Skin epidermis (tissue), 12 donors: ENCODE data around the gene SPEM2.
A peak's percentile ranks its signal among the peaks of the same experiment; 100 is the strongest.
"Not testable (repeated sequence)": the region's sequence is repeated elsewhere in the genome, so short reads cannot be mapped to it uniquely, and the experiment has no call there.

Experiments
- H3K27ac ChIP-seq, 21 experiments: fragments of 200-600 bp; sonication (generic) in 11 of 21; one replicate each; pipeline ENCODE4 v1.5.0; 2020; ENCODE audit warnings: mild to moderate bottlenecking in 3 of 21, inconsistent platforms in 2 of 21, moderate library complexity in 2 of 21
- H3K4me3 ChIP-seq, 7 experiments: fragments of 200-600 bp; sonication (generic) in 2 of 7; one replicate each; pipeline ENCODE4 v1.5.0; 2020; ENCODE audit warnings: inconsistent platforms in 2 of 7, mild to moderate bottlenecking in 2 of 7, moderate library complexity in 1 of 7

The SPEM2 gene

GRCh38 chr17:7465597-7466275, 40.3 kb downstream of the SPEM2 start:
- Histone ChIP-seq H3K4me3 (no peak overlapping the region), H3K27ac (peak overlapping the region in 3 of 21 experiments; percentile 41 to 64 (median 56))

GRCh38 chr17:7466318-7466638, 40.9 kb downstream of the SPEM2 start:
- Histone ChIP-seq H3K4me3 (no peak overlapping the region), H3K27ac (peak overlapping the region in 8 of 21 experiments; percentile 2 to 64 (median 32))

DNA sequence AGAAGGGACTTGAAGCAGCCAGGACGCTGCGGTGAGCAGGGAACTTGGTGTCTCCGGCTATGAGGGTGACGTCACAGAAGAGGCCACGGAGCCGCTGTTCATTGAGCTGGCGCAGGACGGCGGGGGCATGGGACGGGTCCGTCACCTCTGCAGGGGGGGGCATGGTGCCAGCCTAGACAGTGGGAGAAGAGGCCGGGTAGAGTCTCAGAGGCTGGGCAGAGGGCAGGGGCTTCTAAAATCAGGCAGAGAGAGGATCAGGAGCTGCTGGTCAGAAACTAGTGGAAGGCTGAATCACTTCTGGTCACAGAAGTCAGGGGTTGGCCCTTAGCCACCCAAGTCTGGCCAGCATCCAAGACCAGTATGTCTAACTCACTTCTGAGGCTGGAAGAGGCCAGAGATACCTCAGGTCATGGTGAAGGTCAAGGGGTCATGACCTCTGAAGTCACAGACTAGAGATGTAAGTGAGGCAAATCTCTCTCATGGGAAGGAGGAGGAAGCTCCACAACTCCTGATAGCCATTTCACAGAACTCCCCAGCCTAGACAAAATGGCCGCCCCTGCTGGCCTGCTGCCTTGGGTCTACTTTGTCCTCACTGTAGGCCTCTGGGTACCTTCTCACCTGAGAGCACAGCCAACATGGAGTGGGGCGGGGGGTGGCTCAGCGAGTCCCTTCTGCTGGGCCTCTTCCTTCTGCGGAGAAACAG, 41.4 kb downstream of the SPEM2 start:
- peak overlapping the region in 11 of 21 experiments; percentile 14 to 72 (median 46) for H3K27ac ChIP-seq
- H3K4me3 ChIP-seq: no peak overlapping the region

GRCh38 chr17:7467498-7467897, 42.1 kb downstream of the SPEM2 start:
- Histone ChIP-seq H3K27ac (peak overlapping the region in 9 of 21 experiments; percentile 6 to 72 (median 46)), H3K4me3 (no peak overlapping the region)

DNA sequence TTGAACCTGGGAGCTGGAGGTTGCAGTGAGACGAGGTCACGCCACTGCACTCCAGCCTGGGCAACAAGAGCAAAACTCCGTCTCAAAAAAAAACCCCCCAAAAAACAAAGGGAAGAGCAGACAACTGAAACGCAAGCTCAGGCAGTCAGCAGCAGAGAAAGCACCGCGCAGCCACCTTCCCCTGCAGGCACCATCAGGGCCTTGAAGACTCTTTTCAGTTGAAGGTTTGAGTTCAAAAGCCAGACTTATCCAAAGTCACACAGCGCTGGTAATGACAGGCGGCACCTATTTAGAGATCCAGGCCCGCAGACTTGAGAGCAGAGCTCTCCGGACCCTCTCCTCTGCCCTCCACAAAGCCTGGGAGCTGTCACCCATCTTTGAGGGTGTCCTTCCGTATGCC, 42.9 kb downstream of the SPEM2 start:
- no peak overlapping the region for H3K4me3 ChIP-seq
- H3K27ac ChIP-seq: no peak overlapping the region

DNA sequence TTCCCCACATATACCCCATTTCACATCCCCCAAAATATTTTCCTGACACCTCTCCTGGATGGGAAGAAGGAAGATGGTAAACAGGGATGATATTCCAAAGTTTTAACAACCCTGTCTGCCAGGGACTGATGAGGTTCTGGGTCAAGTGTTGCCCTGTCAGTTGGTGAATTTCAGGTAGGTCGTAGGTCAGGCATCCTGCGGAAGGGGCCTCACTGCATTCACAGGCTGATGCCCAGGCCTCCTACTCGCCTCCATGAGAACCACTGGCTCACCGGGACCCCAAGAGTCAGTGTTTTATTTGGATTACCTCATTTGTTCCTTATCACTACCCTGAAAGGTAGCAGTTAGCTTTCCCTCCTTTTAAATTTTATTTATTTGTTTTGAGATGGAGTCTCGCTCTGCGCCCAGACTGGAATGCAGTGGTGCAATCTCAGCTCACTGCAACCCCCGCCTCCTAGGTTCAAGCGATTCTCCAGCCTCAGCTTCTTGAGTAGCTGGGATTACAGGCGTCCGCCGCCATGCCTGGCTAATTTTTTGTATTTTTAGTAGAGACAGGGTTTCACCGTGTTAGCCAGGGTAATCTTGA, 43.5 kb downstream of the SPEM2 start:
- H3K27ac ChIP-seq: no peak overlapping the region
- H3K4me3 ChIP-seq: no peak overlapping the region

- H3K4me3 ChIP-seq, H3K27ac ChIP-seq: not testable (repeated sequence)
These were observed 44.4 kb downstream of the SPEM2 start for GRCh38 chr17:7469843-7470242.

GRCh38 chr17:7470457-7470973, 45.1 kb downstream of the SPEM2 start:
- not testable (repeated sequence) for H3K4me3 ChIP-seq, H3K27ac ChIP-seq

- H3K27ac ChIP-seq: peak overlapping the region in 1 of 21 experiments; percentile 49
- no peak overlapping the region for H3K4me3 ChIP-seq
These were observed 46.3 kb downstream of the SPEM2 start for GRCh38 chr17:7471729-7472128.

- H3K27ac ChIP-seq: peak overlapping the region in 11 of 21 experiments; percentile 79 to 100 (median 100)
- not testable (repeated sequence) for H3K4me3 ChIP-seq
These were observed 49.4 kb downstream of the SPEM2 start for GRCh38 chr17:7474767-7475166.

DNA sequence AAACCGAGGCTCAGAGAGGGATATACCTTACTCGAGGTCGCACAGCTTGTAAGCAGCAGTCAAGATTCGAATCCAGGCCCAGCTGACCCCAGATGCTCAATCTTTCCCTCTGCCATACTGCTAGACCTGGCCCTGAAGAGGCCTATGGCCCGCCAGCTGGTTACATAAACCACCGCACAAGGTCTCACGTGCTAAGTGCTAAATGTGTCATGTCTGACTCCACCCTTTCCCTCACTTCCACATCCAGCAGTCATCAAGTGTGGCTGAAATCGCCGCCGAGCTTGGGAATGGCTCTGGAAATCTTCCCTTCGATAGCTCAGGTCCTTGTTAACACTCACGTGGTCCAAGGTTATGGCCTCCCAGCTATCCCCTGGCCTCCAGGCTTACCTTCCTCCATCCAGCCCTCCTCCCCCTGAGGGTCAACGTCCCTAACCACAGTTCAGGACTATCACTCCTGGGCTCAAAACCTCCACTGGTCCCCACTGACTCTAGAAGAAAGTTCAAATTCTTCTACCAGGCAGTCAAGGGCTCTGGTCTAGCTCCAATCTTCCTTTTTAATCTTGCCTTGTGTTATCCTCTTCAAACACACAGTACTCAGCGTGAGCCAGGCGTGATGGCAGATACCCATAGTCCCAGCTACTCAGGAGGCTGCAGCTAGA, 50.5 kb downstream of the SPEM2 start:
- H3K4me3 ChIP-seq: no peak overlapping the region
- H3K27ac ChIP-seq: peak overlapping the region in 20 of 21 experiments; percentile 53 to 100 (median 100)

GRCh38 chr17:7476494-7476893, 51.1 kb downstream of the SPEM2 start:
- H3K4me3 ChIP-seq: no peak overlapping the region
- peak overlapping the region in 20 of 21 experiments; percentile 62 to 100 (median 100) for H3K27ac ChIP-seq

DNA sequence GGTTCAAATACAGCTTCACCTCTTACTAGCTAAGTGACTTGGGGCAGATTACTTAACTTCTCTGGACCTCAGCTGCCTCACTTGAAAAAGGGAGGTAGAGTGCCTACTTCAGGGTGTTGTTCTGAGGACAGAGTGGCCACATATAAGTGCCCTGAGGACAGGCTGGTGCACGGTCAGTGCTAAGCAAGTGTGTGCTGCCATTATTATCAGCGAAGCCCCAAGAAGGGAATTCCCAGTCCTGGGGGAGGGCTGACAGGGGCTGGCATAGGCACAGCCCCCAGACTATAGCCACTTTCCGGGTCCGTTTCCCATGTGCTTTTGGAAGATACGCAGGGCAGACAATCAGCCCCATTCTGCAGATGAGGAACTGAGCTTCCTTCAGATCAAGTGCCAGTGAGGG, 51.5 kb downstream of the SPEM2 start:
- H3K4me3 ChIP-seq: peak overlapping the region in 4 of 7 experiments; percentile 82 to 99 (median 91)
- peak overlapping the region in 20 of 21 experiments; percentile 96 to 100 (median 100) for H3K27ac ChIP-seq
